Central memory CD8-positive, alpha-beta T cell (primary cell): ENCODE data around the gene RXRG.

Experiments used
- ATAC-seq: fragments of 150-1000 bp; cut with Tn5 transposase; replicated peaks from 2 replicates; pipeline ENCODE4 v1.10.0; 2022; ENCODE audit warnings: mild to moderate bottlenecking, moderate FRiP score, moderate number of reproducible peaks; ENCODE audit not compliant: poor library complexity, severe bottlenecking; ENCODE audit errors: extremely low read depth
- DNase-seq, 2 donors: peaks; one replicate each; pipeline ENCODE4 v3.0.0; 2021; ENCODE audit warnings: low spot score in 2 of 2
- H3K27ac Mint-ChIP-seq: one replicate; pipeline ENCODE4 v1.8.0; 2022; ENCODE audit warnings: low read depth, mild to moderate bottlenecking, moderate library complexity, mixed read lengths
- H3K27me3 Mint-ChIP-seq: one replicate; pipeline ENCODE4 v1.8.0; 2022; ENCODE audit warnings: mixed read lengths
- H3K36me3 Mint-ChIP-seq: one replicate; pipeline ENCODE4 v1.8.0; 2022; ENCODE audit warnings: mild to moderate bottlenecking, moderate library complexity, mixed read lengths; ENCODE audit not compliant: insufficient read depth
- H3K4me1 Mint-ChIP-seq: one replicate; pipeline ENCODE4 v1.8.0; 2022; ENCODE audit warnings: mixed read lengths
- H3K4me3 Mint-ChIP-seq: one replicate; pipeline ENCODE4 v1.8.0; 2022; ENCODE audit warnings: mild to moderate bottlenecking, moderate library complexity, mixed read lengths
- H3K9me3 Mint-ChIP-seq: one replicate; pipeline ENCODE4 v1.8.0; 2022; ENCODE audit warnings: mixed read lengths

Gene RXRG

DNA sequence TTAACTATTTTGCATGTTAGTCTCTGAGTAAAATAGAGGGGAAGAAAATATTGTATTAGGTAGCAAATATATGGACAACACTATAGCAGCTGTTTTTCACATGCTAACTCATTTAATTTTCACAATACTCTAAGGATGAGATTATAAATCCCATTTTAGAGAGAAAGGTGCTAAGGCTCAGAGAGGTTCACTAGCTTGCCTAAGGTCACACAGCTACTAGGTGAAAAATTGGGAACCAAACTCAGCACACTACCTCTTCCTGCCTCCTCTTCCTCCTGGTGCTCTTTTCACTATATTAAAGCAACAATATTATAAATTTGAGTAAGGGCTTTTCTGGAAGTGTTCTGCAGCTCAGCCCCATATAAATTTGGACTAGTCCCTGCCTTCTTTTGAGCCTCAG, 2.3 kb downstream of the RXRG start:
- ATAC-seq (no peak), DNase-seq (no peak)
- no peaks in the 10 kb centered on the region for H3K4me1 Mint-ChIP-seq
- H3K9me3 Mint-ChIP-seq: no peaks in the 10 kb centered on the region
- no peak overlapping the region for H3K27ac Mint-ChIP-seq
- no peak overlapping the region for H3K4me3 Mint-ChIP-seq
- H3K27me3 Mint-ChIP-seq: peaks cover 14% of the 10 kb centered on the region
- H3K36me3 Mint-ChIP-seq: no peaks in the 10 kb centered on the region

GRCh38 chr1:165442053-165442452, 2.9 kb downstream of the RXRG start:
- Mint-ChIP-seq H3K4me1 (no peaks in the 10 kb centered on the region), H3K27me3 (peaks cover 20% of the 10 kb centered on the region)
- no peak for ATAC-seq

GRCh38 chr1:165441166-165441880, 3.6 kb downstream of the RXRG start:
- no peak for DNase-seq
- H3K9me3 Mint-ChIP-seq: no peaks in the 10 kb centered on the region
- H3K27me3 Mint-ChIP-seq: peaks cover 25% of the 10 kb centered on the region
- H3K4me3 Mint-ChIP-seq: no peak overlapping the region
- no peak overlapping the region for H3K27ac Mint-ChIP-seq
- H3K4me1 Mint-ChIP-seq: no peaks in the 10 kb centered on the region
- ATAC-seq: no peak
- H3K36me3 Mint-ChIP-seq: no peaks in the 10 kb centered on the region

More at GRCh38 chr1:165442053-165442452, 2.9 kb downstream of the RXRG start:
- Mint-ChIP-seq H3K9me3 (no peaks in the 10 kb centered on the region), H3K27ac (no peak overlapping the region), H3K36me3 (no peaks in the 10 kb centered on the region), H3K4me3 (no peak overlapping the region)
- no peak for DNase-seq

DNA sequence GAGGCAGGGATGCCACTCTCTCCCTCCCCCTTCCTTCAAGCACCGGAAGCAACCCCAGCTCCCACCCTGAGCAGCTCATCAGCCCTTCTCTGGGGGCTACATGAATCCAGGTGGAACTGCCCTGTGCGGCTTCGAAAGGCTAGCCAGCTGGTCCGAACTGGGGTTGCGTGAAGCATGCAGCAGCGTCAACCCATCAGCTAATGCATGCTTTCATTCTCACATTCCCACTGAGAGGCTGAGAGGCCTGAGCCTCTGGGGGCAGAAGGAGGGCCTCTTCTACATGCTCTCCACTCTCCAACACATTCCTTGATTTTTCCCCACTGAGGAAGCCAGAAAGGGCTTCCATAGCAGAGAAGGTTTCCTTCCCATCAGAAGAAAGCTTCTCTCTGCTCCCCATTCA, 5.6 kb downstream of the RXRG start:
- H3K4me1 Mint-ChIP-seq: no peaks in the 10 kb centered on the region
- ATAC-seq: no peak
- peaks cover 25% of the 10 kb centered on the region for H3K27me3 Mint-ChIP-seq
- H3K27ac Mint-ChIP-seq: no peak overlapping the region
- no peaks in the 10 kb centered on the region for H3K36me3 Mint-ChIP-seq
- no peaks in the 10 kb centered on the region for H3K9me3 Mint-ChIP-seq
- DNase-seq: no peak
- H3K4me3 Mint-ChIP-seq: no peak overlapping the region

GRCh38 chr1:165436994-165437393, 7.9 kb downstream of the RXRG start:
- Mint-ChIP-seq H3K4me1 (no peaks in the 10 kb centered on the region), H3K36me3 (no peaks in the 10 kb centered on the region), H3K27ac (no peak overlapping the region), H3K4me3 (no peak overlapping the region), H3K9me3 (no peaks in the 10 kb centered on the region), H3K27me3 (peaks cover 25% of the 10 kb centered on the region)
- no peak for ATAC-seq
- no peak for DNase-seq

- Mint-ChIP-seq H3K27me3 (peaks cover 25% of the 10 kb centered on the region), H3K9me3 (no peaks in the 10 kb centered on the region), H3K36me3 (no peaks in the 10 kb centered on the region), H3K4me1 (no peaks in the 10 kb centered on the region), H3K27ac (no peak overlapping the region), H3K4me3 (no peak overlapping the region)
- ATAC-seq: no peak
- no peak for DNase-seq
These were observed 9.1 kb downstream of the RXRG start for GRCh38 chr1:165435801-165436200.

GRCh38 chr1:165434281-165434680, 10.6 kb downstream of the RXRG start:
- no peak for DNase-seq
- no peak overlapping the region for H3K27ac Mint-ChIP-seq
- no peak overlapping the region for H3K4me3 Mint-ChIP-seq
- ATAC-seq: no peak
- H3K4me1 Mint-ChIP-seq: no peaks in the 10 kb centered on the region
- peaks cover 15% of the 10 kb centered on the region for H3K27me3 Mint-ChIP-seq
- no peaks in the 10 kb centered on the region for H3K9me3 Mint-ChIP-seq
- H3K36me3 Mint-ChIP-seq: no peaks in the 10 kb centered on the region

DNA sequence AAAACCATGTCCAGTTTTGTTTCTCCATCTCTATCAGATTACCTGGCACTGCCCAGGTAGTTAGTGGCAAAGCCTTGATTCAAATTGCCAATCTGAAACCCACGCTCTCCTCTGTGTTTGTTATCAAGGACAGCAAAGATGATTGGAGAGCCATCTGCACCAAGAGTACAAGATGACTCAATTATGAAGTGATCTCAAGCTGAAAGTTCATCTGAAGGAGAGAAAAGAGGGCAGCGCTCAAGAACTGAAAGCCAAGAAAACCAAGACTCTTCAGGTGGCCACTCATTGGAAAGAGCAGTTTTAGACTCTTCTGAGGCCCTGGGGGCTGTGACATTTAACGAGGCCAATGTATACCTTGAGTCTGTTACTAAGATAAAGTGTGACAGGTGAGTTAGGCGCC, 13.8 kb downstream of the RXRG start:
- ATAC-seq (no peak), DNase-seq (no peak)
- Mint-ChIP-seq H3K27me3 (no peaks in the 10 kb centered on the region), H3K4me3 (no peak overlapping the region), H3K36me3 (no peaks in the 10 kb centered on the region), H3K9me3 (no peaks in the 10 kb centered on the region), H3K4me1 (no peaks in the 10 kb centered on the region), H3K27ac (no peak overlapping the region)

GRCh38 chr1:165426745-165427144, 18.2 kb downstream of the RXRG start:
- DNase-seq: no peak
- Mint-ChIP-seq H3K27me3 (no peaks in the 10 kb centered on the region), H3K4me3 (no peak overlapping the region), H3K36me3 (no peaks in the 10 kb centered on the region), H3K27ac (no peak overlapping the region), H3K9me3 (no peaks in the 10 kb centered on the region), H3K4me1 (peaks cover 18% of the 10 kb centered on the region)
- no peak for ATAC-seq

GRCh38 chr1:165425621-165426020, 19.3 kb downstream of the RXRG start:
- ATAC-seq: no peak
- Mint-ChIP-seq H3K27me3 (no peaks in the 10 kb centered on the region), H3K9me3 (no peaks in the 10 kb centered on the region), H3K36me3 (no peaks in the 10 kb centered on the region), H3K27ac (peak overlapping the region; percentile 65), H3K4me3 (peak overlapping the region; percentile 67), H3K4me1 (peaks cover 18% of the 10 kb centered on the region)
- no peak for DNase-seq

- Mint-ChIP-seq H3K4me1 (peaks cover 18% of the 10 kb centered on the region), H3K27me3 (no peaks in the 10 kb centered on the region), H3K36me3 (no peaks in the 10 kb centered on the region), H3K4me3 (peak overlapping the region; percentile 67), H3K27ac (peak overlapping the region; percentile 65), H3K9me3 (no peaks in the 10 kb centered on the region)
- ATAC-seq: peak; percentile 52
- DNase-seq: no peak
These were observed 20.3 kb downstream of the RXRG start for GRCh38 chr1:165424454-165425216.

GRCh38 chr1:165423136-165423535, 21.8 kb downstream of the RXRG start:
- H3K9me3 Mint-ChIP-seq: no peaks in the 10 kb centered on the region
- no peaks in the 10 kb centered on the region for H3K36me3 Mint-ChIP-seq
- H3K27ac Mint-ChIP-seq: no peak overlapping the region
- ATAC-seq (no peak), DNase-seq (no peak)
- no peak overlapping the region for H3K4me3 Mint-ChIP-seq
- H3K4me1 Mint-ChIP-seq: peaks cover 18% of the 10 kb centered on the region
- H3K27me3 Mint-ChIP-seq: no peaks in the 10 kb centered on the region

DNA sequence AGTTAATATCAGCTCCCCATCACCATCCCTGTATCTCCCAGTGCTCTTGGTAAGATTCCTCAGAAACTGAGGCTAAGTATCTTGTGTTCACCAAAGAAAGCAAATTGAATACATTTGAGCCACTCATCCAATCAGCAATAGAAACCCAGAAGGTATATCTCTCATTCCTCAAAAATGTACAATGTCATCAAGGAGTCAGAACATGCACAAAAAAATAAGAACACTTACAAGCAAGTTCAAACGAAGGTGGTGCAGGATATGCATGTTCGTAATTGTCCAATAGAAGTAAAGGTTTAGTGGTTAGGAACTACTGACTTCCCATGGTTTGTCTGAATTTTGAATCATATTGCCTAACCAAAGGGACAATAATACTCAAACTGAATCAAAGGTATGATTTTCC, 24.3 kb downstream of the RXRG start:
- no peaks in the 10 kb centered on the region for H3K36me3 Mint-ChIP-seq
- DNase-seq: no peak
- ATAC-seq: no peak
- H3K27me3 Mint-ChIP-seq: peaks cover 14% of the 10 kb centered on the region
- no peak overlapping the region for H3K27ac Mint-ChIP-seq
- H3K4me3 Mint-ChIP-seq: no peak overlapping the region
- no peaks in the 10 kb centered on the region for H3K9me3 Mint-ChIP-seq
- peaks cover 18% of the 10 kb centered on the region for H3K4me1 Mint-ChIP-seq
